ENCODE results near the gene IL24. TPM values are rescaled to one million over a fixed set of nuclear protein-coding genes. Genes with fewer than 3 reads are reported as not detected.
"Not testable (repeated sequence)": the region's sequence is repeated elsewhere in the genome, so short reads cannot be mapped to it uniquely, and the experiment has no call there.

IL24 gene
- total RNA-seq, result 5.1 and 5.9 TPM in 2 replicates

- H3K27ac Mint-ChIP-seq, result peak within 1 kb of the TSS; percentile 90
- peak within 1 kb of the TSS; percentile 75 for H3K4me3 Mint-ChIP-seq
- peaks cover 38% of the 10 kb centered on the region for H3K4me1 Mint-ChIP-seq
- intact Hi-C loops (cut with micrococcal nuclease), result no loop called here
- no peak for DNase-seq
- H3K36me3 Mint-ChIP-seq (ENCODE audit: low read depth), result peaks cover 14% of the 10 kb centered on the region
- no peaks in the 10 kb centered on the region for H3K9me3 Mint-ChIP-seq
- no peaks in the 10 kb centered on the region for H3K27me3 Mint-ChIP-seq
Measured at GRCh38 chr1:206897175-206897574, at the start of gene IL24. IL24 (plus strand) TSS chr1:206897443; CDS start chr1:206897833, 390 bp downstream.

GRCh38 chr1:206847946-206848345, 49.3 kb upstream of the IL24 start:
- intact Hi-C loops (cut with micrococcal nuclease), result no loop called here
- Mint-ChIP-seq H3K4me3 (no peak overlapping the region), H3K4me1 (peaks cover 2% of the 10 kb centered on the region)

GRCh38 chr1:206850401-206850800, 46.8 kb upstream of the IL24 start:
- peaks cover under 1% of the 10 kb centered on the region for H3K4me1 Mint-ChIP-seq
- no peak overlapping the region for H3K4me3 Mint-ChIP-seq
- H3K27me3 Mint-ChIP-seq, result peaks cover 50% of the 10 kb centered on the region
- intact Hi-C loops (cut with micrococcal nuclease), result no loop called here
- DNase-seq, result no peak
- peaks cover 20% of the 10 kb centered on the region for H3K9me3 Mint-ChIP-seq
- H3K36me3 Mint-ChIP-seq (ENCODE audit: low read depth), result no peaks in the 10 kb centered on the region
- H3K27ac Mint-ChIP-seq, result no peak overlapping the region

More at GRCh38 chr1:206847946-206848345, 49.3 kb upstream of the IL24 start:
- Mint-ChIP-seq H3K9me3 (peaks cover 14% of the 10 kb centered on the region), H3K27me3 (peaks cover 44% of the 10 kb centered on the region), H3K27ac (no peak overlapping the region), H3K36me3 (ENCODE audit: low read depth) (no peaks in the 10 kb centered on the region)
- no peak for DNase-seq

- peaks cover 50% of the 10 kb centered on the region for H3K27me3 Mint-ChIP-seq
- intact Hi-C loops (cut with micrococcal nuclease), result no loop called here
- no peaks in the 10 kb centered on the region for H3K36me3 Mint-ChIP-seq (ENCODE audit: low read depth)
- peaks cover 20% of the 10 kb centered on the region for H3K9me3 Mint-ChIP-seq
- H3K27ac Mint-ChIP-seq, result no peak overlapping the region
- H3K4me3 Mint-ChIP-seq, result no peak overlapping the region
- DNase-seq, result no peak
- peaks cover 6% of the 10 kb centered on the region for H3K4me1 Mint-ChIP-seq
Measured at GRCh38 chr1:206851341-206852010, 45.8 kb upstream of the IL24 start.

GRCh38 chr1:206852662-206853061, 44.6 kb upstream of the IL24 start:
- H3K36me3 Mint-ChIP-seq (ENCODE audit: low read depth); H3K4me1 Mint-ChIP-seq; intact Hi-C loops (cut with micrococcal nuclease); H3K4me3 Mint-ChIP-seq; H3K27ac Mint-ChIP-seq; DNase-seq: not testable (repeated sequence)
- Mint-ChIP-seq H3K9me3 (peaks cover 20% of the 10 kb centered on the region), H3K27me3 (peaks cover 50% of the 10 kb centered on the region)

- DNase-seq; H3K36me3 Mint-ChIP-seq (ENCODE audit: low read depth); H3K27ac Mint-ChIP-seq; H3K4me3 Mint-ChIP-seq; H3K4me1 Mint-ChIP-seq; intact Hi-C loops (cut with micrococcal nuclease): not testable (repeated sequence)
- Mint-ChIP-seq H3K27me3 (peaks cover 46% of the 10 kb centered on the region), H3K9me3 (peaks cover 20% of the 10 kb centered on the region)
Measured at GRCh38 chr1:206853696-206854095, 43.5 kb upstream of the IL24 start.

- peaks cover 21% of the 10 kb centered on the region for H3K9me3 Mint-ChIP-seq
- no peak overlapping the region for H3K27ac Mint-ChIP-seq
- H3K4me3 Mint-ChIP-seq, result no peak overlapping the region
- no peaks in the 10 kb centered on the region for H3K36me3 Mint-ChIP-seq (ENCODE audit: low read depth)
- peaks cover 13% of the 10 kb centered on the region for H3K4me1 Mint-ChIP-seq
- H3K27me3 Mint-ChIP-seq, result peaks cover 40% of the 10 kb centered on the region
- intact Hi-C loops (cut with micrococcal nuclease), result no loop called here
- DNase-seq, result no peak
Measured at GRCh38 chr1:206854401-206855129, 42.7 kb upstream of the IL24 start.

GRCh38 chr1:206855859-206856258, 41.4 kb upstream of the IL24 start:
- Mint-ChIP-seq H3K4me3 (no peak overlapping the region), H3K27me3 (peaks cover 32% of the 10 kb centered on the region), H3K36me3 (ENCODE audit: low read depth) (no peaks in the 10 kb centered on the region), H3K27ac (no peak overlapping the region), H3K9me3 (peaks cover 20% of the 10 kb centered on the region), H3K4me1 (peaks cover 13% of the 10 kb centered on the region)
- intact Hi-C loops (cut with micrococcal nuclease), result no loop called here
- DNase-seq, result no peak

GRCh38 chr1:206856674-206857464, 40.4 kb upstream of the IL24 start:
- H3K4me1 Mint-ChIP-seq, result peaks cover 13% of the 10 kb centered on the region
- H3K9me3 Mint-ChIP-seq, result peaks cover 19% of the 10 kb centered on the region
- peak; percentile 62 for DNase-seq
- intact Hi-C loops (cut with micrococcal nuclease), result no loop called here
- no peak overlapping the region for H3K4me3 Mint-ChIP-seq
- no peak overlapping the region for H3K27ac Mint-ChIP-seq
- H3K36me3 Mint-ChIP-seq (ENCODE audit: low read depth), result no peaks in the 10 kb centered on the region
- H3K27me3 Mint-ChIP-seq, result peaks cover 29% of the 10 kb centered on the region

- H3K27ac Mint-ChIP-seq, result no peak overlapping the region
- H3K4me1 Mint-ChIP-seq, result peaks cover 13% of the 10 kb centered on the region
- H3K27me3 Mint-ChIP-seq, result peaks cover 25% of the 10 kb centered on the region
- intact Hi-C loops (cut with micrococcal nuclease), result no loop called here
- no peaks in the 10 kb centered on the region for H3K36me3 Mint-ChIP-seq (ENCODE audit: low read depth)
- no peak overlapping the region for H3K4me3 Mint-ChIP-seq
- DNase-seq, result peak; percentile 58
- peaks cover 3% of the 10 kb centered on the region for H3K9me3 Mint-ChIP-seq
Measured at GRCh38 chr1:206859082-206859521, 38.1 kb upstream of the IL24 start.

GRCh38 chr1:206860165-206860564, 37.1 kb upstream of the IL24 start:
- Mint-ChIP-seq H3K36me3 (ENCODE audit: low read depth) (no peaks in the 10 kb centered on the region), H3K27ac (no peak overlapping the region), H3K4me1 (peaks cover 18% of the 10 kb centered on the region), H3K4me3 (no peak overlapping the region), H3K27me3 (peaks cover 22% of the 10 kb centered on the region), H3K9me3 (peaks cover 3% of the 10 kb centered on the region)
- peak; percentile 34 for DNase-seq
- intact Hi-C loops (cut with micrococcal nuclease), result no loop called here

- peak; percentile 51 for DNase-seq
- Mint-ChIP-seq H3K36me3 (ENCODE audit: low read depth) (no peaks in the 10 kb centered on the region), H3K4me3 (no peak overlapping the region), H3K9me3 (peaks cover 3% of the 10 kb centered on the region), H3K4me1 (peaks cover 13% of the 10 kb centered on the region), H3K27me3 (peaks cover 31% of the 10 kb centered on the region), H3K27ac (no peak overlapping the region)
- intact Hi-C loops (cut with micrococcal nuclease), result no loop called here
Measured at GRCh38 chr1:206863266-206863665, 34.0 kb upstream of the IL24 start.

- DNase-seq, result peak; percentile 95
- H3K4me1 Mint-ChIP-seq, result peaks cover 9% of the 10 kb centered on the region
- H3K27me3 Mint-ChIP-seq, result peaks cover 30% of the 10 kb centered on the region
- no peak within 1 kb of the TSS for H3K4me3 Mint-ChIP-seq
- H3K36me3 Mint-ChIP-seq (ENCODE audit: low read depth), result no peaks in the 10 kb centered on the region
- intact Hi-C loops (cut with micrococcal nuclease), result loop anchor here (1.0 to 5.0 kb wide), 3 partner anchors 47 to 117 kb away; no protein-coding TSS in a partner anchor
- no peaks in the 10 kb centered on the region for H3K9me3 Mint-ChIP-seq
- H3K27ac Mint-ChIP-seq, result peak within 1 kb of the TSS; percentile 32
Measured at GRCh38 chr1:206864939-206865671, 32.1 kb upstream of the IL24 start, which contains the start of gene IL20. IL20 (plus strand) TSS chr1:206865623; CDS start chr1:206865853, 230 bp downstream.
